Measurements from ENCODE around the gene LRRC4C.

- TF ChIP-seq CTCF (IDR thresholded peaks at IDR 0.05; ENCODE audit: extremely low read depth in 1 of 2, insufficient read depth in 1 of 2, low read depth in 1 of 2, low read length in 2 of 2) (no peak), EZH2 (IDR thresholded peaks at IDR 0.05; ENCODE audit: borderline replicate concordance, low read depth, low read length, severe bottlenecking) (no peak), MAX (IDR thresholded peaks at IDR 0.05; ENCODE audit: insufficient read depth, insufficient read length) (no peak), POLR2A (IDR thresholded peaks at IDR 0.05; ENCODE audit: low read depth, low read length) (no peak), POLR2AphosphoS5 (IDR thresholded peaks at IDR 0.05; ENCODE audit: insufficient read depth, low read depth, low read length) (no peak), JUN (IDR thresholded peaks at IDR 0.05; ENCODE audit: borderline replicate concordance, insufficient read depth, insufficient read length, low read depth) (no peak), MYC (IDR thresholded peaks at IDR 0.05; ENCODE audit: low read depth, low read length) (no peak), GATA2 (IDR thresholded peaks at IDR 0.05; ENCODE audit: insufficient read depth, insufficient read length, low read depth, low read length) (no peak), FOS (IDR thresholded peaks at IDR 0.05; ENCODE audit: borderline replicate concordance, insufficient read depth, low read length) (no peak)
These were observed 12.9 kb downstream of the LRRC4C start for GRCh38 chr11:41446566-41446965.

Data from endothelial cell of umbilical vein (primary cell).